Superior temporal gyrus (tissue), 1 donor: ENCODE data around the gene SLC25A23.
"Not testable (repeated sequence)": the region's sequence is repeated elsewhere in the genome, so short reads cannot be mapped to it uniquely, and the experiment has no call there.

Experiments
- DNase-seq: peaks from one replicate; pipeline ENCODE4 v3.0.0-alpha.2; 2016; ENCODE audit errors: extremely low spot score

Gene SLC25A23

DNA sequence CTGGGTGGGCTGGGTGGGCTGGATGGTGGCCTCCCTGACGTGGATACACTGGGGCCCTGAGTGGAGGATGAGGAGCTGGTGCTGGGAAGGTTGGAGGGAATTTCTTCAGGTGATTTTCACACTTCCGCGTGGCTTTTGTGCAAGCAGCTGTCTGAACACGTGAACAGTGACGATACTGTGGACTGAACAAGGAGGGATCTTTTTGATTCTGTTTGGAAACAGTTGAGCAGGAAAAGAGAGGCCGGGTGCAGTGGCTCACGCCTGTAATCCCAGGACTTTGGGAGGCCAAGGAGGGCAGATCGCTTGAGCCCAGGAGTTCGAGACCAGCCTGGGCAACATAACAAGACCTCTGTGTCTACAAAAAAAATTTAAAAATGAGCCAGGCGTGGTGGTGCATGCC lies 57.5 kb downstream of the SLC25A23 start:
- DNase-seq, result no peak

DNA sequence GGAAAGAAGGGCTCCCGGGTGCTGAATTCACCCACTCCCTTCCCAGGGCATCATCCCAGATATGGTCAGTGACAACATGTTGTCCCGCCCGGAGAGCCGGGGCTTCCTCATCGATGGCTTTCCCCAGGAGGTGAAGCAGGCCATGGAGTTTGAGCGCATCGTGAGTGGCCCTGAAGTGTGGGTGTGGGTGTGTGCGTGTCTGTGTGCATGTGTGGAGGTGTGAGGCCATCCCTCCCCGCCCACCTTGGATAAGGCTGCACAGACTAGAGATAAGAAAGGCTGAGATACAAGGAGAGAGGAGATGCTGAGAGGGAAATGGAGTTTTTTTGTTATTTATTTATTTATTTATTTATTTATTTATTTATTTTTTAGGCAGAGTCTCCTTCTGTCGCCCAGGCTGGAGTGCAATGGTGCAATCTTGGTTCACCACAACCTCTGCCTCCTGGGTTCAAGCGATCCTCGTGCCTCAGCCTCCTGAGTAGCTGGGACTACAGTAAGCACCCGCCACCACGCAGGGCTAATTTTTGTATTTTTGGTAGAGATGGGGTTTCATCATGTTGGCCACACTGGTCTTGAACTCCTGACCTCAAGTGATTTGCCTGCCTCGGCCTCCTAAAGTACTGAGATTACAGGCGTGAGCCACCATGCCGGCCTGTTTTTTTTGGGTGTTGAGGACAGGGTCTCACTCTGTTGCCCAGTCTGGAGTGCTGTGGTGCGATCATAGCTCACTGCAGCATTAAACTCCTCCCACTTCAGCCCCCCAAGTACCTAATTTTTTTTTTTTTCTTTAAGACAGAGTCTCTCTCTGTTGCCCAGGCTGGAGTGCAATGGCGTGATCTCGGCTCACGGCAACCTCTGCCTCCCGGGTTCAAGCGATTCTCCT lies 59.3 kb downstream of the SLC25A23 start:
- DNase-seq, result not testable (repeated sequence)

DNA sequence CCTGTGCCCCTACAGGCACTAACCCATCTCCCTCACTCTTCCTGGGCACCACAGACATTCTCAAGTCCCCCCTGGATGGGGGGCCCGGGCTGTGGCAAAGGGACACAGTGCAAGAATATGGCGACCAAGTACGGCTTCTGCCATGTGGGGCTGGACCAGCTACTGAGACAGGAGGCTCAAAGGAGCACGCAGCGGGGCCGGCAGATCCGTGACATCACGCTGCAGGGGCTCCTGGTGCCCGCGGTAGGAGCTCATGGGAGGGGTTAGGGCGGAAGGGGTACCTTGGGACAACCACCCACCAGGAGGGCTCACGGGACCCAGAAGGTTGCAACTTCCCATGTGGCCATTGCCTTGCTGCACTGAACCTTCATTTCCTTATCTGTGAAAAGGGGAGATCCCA lies 63.3 kb downstream of the SLC25A23 start:
- no peak for DNase-seq

DNA sequence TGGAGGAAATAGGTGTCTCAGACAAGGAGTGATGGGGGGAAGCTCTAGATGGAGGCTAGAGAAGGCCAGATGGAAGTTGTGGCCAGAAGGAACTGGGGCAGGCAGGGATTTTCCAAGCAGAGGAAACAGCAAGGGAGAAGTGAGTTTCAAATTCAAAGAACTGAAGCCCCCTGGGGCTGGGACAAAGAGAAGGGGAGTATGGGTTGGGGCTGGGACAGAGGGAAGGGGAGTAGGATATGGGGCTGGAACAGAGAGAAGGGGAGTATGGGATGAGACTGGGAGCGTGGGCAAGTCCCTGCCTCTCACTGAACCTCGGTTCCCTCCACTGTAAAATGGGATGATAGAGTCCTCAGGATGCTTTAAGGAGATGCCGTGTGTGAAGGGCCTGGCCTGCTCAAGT lies 64.8 kb downstream of the SLC25A23 start:
- no peak for DNase-seq

DNA sequence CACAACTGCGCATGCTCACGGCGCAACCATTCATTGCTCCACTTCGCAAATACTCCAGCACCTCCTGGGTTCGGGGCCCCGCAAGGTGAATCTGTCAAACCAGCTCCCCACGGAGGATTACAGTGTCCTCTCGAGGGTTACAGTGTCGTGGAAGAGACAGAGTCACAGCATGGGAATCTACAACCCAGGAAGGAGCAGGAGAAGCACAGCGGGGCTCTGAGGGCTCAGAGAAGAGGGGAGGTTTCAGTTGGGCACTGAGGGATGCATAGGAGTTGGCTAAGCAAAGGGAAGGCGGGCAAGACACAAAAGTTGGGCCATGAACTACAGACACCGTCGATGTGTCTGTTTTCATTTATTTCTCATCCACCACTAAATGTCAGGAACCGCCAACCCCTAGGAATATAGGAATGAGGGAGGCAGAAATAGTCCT lies 65.6 kb downstream of the SLC25A23 start:
- no peak for DNase-seq

DNA sequence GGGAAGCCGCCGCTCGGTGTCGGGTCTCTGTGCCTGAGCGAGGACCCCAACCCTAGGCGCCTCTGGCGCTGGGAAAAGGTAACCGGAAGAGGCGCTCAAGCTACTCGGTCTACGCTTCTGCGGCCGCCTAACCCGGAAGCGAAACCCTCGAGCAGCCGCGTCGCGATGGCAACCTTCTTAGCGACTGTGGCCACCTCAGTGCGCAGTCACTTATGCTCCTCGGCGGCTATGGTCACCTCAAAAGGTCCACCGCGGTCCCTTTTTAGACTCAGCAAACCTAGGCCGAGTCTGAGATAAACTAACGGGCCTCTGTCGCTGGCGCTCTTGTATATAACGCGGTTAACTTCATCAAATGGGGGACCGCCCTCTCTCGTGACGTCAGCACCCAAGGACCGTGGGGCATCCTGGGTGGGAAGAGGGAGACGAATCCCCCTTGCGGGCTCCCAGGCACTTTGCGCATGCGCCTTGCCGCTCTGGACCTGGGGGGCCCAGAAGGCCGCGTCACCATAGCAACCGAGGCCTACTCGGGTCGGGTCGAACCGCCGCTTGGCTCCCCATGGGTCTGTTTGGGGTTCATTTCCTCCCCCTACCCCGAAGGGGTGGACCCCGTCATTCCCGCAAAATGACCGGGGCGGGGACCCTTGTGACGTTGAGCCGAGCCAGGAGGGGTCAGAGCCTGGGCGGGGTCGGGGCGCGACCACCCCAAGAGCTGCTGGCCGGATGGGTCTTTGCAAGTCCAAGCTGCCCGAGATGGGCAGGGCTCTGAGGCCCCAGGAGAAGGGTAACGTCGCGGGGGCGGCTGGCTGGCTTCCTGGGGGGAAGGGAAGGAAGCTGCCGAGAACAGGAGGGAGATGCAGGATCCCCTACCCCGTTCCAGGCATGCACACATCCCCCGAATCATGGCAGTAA lies 66.3 kb downstream of the SLC25A23 start, which contains the start of gene GTF2F1:
Gene GTF2F1, minus strand, starts transcription at position 91 of the 909 bp plus-strand sequence. CDS start 169 bp downstream, outside the sequence.
- DNase-seq, result peak; percentile 98

DNA sequence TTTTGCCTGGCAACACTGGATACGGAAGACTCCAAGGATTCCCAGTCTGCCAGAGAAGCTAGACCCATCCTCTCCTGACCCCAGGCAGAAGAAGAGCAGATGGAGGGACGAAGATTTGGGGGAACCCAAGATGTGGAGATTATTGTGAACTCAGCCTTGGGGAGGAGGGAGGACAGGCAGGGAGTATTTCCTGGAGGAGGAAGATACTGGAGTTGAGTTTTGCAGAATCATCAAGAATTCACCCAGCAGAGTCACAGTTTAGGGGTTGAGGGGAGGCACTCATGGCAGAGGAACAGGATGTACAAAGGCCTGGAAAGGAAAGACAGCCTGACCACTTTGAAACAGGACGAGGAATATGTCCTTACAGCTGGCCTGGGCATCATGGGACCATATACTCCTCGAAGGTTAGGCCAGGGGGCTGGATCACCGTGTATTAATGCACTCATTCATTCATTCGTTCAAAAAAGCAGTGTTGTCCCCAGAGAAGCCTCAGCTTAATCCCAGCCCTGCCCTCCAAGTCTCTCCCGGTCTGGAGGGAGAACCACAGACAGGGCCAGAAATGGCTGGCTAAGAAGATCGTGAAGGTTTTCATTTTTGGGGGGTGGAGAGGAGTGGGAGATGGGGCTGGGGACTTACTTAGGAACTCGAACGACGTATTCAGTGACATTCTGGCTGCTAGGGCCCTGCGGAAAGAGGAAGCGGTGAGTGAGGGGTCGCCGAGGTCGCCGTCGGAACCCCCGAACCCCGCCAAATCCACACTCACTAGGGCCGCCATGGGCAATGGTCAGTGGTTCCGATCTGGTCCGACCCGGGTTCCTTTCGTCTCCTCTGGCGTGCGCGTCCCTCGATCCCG lies 67.1 kb downstream of the SLC25A23 start:
- no peak for DNase-seq
